HG02610 (cell line): ENCODE data around the gene NEGR1.

Experiments used
- ATAC-seq: cut with Tn5 transposase; IDR thresholded peaks from one replicate; pipeline ENCODE4 v1.9.1; 2021; ENCODE audit warnings: mild to moderate bottlenecking, moderate library complexity; ENCODE audit not compliant: unreplicated experiment

Gene NEGR1

DNA sequence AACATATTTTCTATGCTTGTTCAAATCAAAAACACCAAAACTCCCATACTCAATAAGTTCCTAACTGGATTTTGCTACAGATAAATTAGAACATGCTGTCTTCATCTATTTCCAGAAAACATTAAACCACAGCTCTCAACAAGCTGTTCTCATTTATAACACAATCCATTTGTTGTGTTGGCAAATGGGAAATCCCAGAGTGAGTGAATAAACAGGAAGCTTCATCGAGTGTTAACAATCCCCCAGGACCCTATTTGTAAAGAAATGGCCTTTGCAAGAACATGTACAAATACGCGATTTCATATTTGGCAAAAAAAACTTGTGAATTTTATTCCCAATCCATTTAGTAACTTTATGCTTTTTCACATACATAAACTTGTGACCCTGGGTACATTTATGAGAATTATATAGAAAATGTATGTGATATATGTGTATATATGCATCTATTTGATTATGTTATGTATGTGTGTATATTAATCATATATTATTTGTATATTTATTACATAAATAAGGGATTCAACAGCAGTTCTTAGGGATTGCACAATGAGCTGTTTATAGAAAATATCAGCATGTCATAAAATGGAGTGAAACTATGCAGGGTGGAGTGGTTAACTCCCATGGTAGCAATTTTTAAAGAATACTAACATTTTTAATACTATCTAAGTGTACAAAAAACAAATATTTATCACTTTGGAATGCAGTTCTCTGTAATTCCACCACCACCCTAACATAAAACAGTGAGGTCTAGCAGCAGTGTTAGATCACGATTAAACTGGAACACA lies 160.0 kb downstream of the NEGR1 start:
- ATAC-seq: no peak

DNA sequence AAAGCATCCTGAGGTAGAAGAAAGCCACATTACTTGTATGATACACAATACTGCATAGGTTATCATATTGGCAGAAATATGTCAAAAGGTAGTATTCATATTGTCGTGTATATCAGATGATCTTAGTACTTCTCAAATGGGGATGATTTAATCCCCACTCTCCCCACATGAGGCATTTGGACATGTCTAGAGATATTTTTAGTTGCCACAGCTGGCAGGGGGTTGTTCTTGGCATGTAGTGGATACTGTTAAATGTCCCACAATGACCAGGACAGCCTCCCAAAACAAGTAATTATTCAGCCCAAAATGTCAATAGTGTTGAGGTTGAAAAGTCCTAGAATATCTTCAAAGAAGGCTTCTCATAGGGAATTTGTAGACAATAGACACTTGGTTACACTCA lies 162.8 kb downstream of the NEGR1 start:
- ATAC-seq: no peak

DNA sequence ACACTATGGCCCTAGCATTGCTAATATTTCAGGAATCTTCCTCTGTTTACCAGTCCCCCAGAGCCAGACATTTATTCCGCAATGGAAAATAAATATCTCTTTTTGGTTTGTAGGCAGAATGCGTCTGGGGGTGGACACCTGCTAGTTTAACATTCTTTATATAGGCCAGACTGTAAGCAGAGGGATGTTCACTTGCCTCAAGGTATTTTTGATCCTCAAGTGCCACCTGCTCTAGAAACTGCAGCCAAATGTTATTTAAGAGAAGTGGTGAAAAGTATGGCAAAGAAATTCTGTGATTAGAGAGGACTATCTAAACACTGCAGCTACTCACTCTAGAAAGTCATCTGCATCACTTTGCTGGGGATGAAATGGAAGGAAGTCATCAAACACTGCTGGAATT lies 164.7 kb downstream of the NEGR1 start:
- no peak for ATAC-seq

DNA sequence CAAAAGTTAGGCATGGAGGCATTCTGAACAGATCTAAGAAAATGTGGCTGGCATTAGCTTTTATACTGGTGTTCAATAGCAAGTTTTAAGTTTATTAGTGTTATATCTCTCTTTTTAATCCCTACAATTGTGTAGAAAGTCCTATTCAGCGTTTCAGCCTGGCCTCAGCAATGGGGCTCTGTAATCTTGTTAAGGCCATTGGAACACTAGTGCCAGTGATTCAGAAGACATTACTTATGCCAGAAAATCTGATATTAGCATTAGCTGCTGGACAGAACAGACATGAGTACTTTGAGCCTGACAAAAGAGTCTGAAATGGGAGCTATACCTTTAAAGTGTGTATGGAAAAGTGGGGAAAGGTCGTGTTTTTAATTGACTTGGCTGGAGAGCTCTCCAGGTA lies 167.0 kb downstream of the NEGR1 start:
- no peak for ATAC-seq

DNA sequence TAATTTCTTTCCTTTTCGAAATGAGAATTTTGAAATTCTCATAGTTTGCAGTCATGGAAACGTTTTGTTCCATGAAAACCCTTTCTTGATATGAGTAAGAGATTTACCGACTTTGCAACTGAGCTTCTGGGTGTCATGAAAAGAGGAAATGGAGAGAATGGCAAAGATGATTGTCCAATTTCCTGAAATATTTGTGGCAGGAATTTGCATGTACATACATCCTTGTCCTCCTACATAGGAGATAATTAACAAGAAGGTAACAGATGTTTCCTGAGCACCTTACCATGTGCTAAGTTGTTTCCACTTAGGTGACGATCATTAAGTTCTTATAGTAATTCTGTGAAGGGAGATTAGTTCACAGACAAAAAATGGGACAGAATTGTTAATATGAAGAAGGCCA lies 170.7 kb downstream of the NEGR1 start:
- ATAC-seq: no peak

DNA sequence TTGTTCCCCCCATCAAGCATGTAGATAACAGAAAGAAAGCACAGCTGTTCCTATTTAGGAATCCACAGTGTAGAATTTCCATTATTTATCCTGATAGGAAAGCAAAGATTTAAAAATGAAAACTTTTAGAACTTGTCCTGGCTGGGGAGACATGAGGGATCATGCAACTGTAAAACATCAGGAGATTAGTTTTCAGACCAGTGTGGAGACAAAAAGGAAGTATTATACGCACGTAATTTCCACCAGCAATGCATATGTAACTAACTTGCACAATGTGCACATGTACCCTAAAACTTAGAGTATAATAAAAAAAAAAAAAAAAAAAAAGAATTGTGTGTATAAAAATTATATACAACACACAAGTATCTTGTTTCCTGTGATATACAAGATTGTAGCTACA lies 172.4 kb downstream of the NEGR1 start:
- ATAC-seq: no peak

DNA sequence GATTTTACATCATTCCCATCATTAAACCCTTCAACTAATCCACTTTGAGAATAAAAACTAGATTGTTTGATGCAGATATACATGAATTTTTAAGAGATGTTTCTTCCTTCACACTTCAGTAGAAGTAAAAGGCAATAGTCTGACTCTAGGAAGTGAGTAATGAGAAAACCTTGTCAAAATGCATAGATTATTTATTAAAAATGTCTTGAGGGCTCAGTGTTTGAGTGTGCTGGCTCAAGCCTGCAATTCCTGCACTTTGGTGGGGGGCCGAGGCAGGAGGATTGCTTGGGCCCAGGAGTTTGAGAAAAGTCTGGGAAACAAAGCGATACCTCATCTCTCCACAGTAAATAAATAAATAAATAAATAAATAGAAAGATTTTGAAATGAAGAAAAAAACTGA lies 177.1 kb downstream of the NEGR1 start:
- ATAC-seq: no peak

DNA sequence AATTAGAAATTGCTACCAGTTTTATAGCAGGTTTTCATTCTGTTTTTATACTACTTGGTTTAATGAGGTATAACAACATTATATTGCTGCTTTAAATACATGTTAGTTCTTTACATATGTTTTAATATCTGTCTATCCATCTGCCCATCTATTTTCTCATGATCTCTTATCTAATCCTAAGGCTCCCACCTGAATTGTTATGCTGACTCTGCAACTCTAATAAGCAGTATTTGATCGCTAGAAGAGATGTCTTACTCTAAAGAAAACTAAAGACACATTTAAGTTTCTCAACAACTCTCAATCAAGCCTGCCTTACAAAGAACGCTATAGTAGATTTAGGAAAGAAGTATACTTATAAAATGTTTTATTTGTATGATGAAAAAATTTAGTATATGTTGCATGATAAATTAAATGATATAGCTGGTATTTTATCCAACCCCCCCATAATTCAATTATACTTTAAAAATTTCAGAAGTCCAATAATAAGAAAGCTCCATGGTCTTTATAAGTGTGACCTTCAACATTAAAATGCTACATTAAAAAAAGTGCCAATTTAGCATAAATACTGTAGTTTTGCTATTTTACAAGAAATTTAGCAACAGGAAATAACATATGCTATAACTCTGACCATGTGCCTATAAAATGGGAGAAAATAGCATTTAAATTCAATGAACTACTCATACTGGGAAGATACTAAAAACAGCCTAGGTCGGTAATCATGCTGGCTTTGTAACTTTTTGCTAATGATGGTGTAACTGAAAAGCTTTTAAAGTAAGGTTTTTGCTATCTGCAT lies 180.3 kb downstream of the NEGR1 start:
- no peak for ATAC-seq

DNA sequence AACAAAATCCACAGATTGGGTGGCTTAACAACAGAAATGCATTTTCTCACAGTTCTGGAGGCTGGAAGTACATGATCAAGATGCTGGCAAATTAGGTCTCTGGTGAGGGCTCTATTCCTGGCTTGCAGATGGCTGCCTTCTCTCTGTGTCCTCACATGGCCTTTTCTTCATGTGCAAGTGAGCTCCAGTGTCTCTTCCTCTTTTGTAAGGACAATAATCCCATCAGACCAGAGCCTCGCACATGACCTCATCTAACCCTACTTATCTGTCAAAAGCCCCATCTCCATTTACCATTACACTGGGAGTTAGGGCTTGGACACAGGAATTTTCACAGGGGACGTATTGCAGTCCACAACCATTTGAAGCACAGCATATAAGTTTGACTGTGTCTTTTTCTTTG lies 181.6 kb downstream of the NEGR1 start:
- ATAC-seq: no peak

DNA sequence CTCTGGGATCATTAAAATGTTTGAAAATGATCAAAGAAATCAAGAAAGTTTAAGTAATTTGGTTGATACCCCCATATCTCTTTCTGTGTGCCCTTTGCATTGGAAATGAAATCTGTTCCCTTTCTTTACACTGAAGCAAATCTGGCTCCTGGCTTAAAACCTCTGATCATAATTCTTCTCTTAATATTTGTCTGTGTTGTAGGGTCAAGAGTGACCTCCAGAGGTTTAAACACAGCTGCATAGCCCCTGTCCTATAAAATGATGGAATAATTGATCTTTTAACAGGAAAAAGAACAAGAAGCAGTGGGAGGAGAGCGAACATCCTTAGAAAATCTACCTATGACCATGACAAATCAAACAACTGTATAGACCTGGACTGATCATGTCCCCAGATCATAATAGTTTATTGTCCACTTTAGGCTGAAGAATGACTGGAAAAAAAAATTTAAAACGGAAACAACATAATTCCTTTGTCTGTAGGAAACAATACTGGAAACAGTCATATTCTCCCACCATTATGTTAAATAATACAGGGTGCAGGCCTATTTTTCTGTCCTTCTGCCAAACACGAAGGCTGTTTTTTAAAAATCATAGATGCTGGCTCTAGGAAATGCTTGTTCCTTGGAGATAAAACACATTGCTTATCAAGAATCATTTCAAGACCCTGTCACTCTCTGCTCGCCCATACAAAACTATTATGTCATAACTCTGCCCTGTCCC lies 184.3 kb downstream of the NEGR1 start:
- no peak for ATAC-seq

DNA sequence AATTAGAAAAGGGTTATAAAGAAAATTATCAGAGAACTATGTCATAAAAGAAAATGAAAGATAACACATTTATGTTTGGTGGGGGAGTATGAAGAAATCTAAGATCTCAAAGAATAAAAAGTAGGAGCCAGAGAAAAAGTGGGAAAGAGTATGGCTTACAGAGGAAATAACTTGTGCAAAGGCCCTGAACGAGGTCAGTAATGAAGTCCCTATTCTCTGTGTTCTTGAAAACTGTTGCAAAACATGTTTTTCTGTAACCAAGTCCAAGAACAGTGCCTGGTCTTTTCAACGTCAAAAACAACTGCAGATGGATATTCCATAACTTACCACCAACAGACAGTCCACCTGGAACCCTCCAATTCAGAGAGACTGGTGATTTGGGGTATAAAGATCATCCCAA lies 188.1 kb downstream of the NEGR1 start:
- ATAC-seq: no peak

DNA sequence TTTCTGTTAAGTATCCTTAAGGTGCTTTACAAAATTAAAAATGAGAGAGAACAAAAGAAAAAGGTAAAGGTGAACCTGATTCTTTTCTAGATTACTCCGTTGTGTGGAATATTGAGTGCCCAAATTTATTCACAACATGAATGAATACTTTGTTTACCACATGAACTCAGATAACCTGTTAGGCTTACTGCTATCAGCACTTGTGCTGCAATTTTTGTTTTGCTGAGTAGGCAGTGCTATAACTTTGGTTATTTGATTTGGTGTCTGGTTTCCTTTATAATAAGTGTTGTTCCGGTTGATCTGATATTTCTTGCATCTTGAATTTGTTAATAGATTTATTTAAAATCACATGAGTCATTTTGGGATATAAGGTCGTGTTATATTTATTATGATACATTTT lies 195.9 kb downstream of the NEGR1 start:
- no peak for ATAC-seq

DNA sequence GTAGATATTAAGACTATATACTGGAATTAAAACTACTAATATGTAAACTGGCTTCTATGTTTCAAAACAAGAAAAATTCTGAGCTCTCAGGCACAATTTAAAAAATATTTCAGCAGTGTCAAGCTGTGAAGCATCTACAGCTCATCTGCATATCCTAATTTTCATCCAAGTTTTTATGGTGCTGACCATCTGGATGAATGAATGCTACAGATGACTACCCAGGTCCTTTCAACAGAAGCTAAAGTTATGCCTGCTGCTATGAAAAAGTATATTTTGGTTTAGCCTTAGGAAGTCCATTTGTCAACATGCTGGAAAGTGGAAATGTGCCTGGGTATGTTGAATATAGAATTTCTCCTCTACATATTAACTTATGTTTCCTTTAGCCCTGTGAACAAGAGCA lies 206.9 kb downstream of the NEGR1 start:
- no peak for ATAC-seq

DNA sequence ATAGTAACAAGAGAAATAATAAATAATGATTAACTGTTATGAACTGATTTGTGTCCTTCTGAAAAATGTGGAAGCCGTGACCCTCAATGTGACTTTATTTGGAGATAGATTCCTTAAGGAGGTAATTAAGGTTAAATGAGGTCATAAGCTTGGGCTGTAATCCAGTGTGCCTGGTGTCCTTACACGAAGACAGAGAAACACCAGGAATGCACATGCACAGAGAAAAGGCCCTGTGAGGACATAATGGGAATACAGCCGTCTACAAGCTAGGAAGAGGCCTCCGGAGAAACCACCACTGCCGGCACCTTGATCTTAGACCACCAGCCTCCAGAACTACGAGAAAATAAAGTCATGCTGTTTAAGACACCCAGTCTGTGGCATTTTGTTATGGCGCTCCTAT lies 215.9 kb downstream of the NEGR1 start:
- ATAC-seq: no peak

DNA sequence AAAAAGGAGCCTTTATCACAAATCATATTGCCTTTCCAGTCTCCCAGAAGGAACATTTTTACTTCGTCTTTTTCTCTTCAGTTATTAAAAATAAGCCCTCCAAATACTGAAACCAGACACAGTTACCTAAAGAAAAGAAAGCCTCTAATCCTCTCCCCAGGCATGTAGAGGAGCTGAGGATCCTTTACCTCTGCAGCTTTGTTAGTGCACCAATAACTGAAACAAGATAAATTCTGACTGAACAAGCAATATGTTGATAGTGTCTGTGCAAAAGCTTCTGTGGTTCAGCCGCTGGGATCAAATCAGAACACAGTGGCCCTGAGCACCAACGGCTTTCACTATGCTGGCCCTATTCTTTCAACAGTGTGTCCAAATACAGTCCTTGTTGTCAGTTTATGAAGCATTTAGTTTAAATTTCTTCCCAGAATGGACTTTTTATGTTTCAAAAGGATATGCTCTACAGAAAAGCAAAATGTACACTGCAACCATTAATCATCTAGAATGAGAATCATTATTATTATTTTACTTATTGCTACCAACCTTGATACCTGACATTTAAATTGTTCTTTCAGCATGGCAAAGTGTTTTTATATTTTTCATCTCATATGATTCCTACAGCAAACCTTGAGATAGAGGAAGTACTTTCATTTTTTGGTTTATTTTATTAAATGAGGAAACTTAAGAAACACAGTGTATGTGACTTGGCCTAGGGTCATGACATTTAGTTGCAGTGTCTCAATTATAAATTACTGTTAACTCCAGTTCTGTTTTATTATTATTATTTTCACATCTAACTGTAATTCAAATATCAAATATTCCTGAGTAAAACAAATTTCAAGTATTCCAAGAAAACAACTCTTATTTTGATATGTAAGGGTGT lies 217.9 kb downstream of the NEGR1 start:
- no peak for ATAC-seq

DNA sequence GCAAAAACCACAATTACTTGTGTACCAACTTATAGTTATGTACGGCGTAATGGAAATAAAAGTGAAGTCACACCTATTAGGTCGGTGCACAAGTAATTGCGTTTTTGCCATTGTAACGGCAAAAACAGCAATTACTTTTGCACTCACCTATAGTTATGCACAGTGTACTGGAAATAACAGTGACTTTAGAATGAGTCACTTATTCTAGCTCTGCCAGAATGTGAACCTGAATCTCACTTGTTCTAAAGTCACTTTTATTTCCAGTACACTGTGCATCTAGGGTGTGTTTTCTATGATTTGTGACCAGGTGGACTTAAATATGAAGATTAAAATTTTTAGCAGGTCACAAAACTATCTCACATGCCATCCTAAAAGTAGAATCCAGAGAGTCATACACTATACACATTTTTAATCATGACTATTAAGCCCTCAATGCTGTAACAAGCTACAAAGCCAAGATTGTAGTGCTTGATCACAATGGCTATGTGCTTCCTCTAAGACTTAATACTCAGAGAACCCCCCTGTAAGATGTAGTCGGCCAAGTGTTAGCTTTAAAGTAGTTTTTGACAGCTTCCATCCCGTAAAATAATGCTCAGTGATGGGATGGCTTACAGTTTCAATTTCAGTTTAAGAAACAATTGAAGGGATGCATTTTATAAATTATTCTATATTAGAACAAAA lies 218.8 kb downstream of the NEGR1 start:
- ATAC-seq: no peak

DNA sequence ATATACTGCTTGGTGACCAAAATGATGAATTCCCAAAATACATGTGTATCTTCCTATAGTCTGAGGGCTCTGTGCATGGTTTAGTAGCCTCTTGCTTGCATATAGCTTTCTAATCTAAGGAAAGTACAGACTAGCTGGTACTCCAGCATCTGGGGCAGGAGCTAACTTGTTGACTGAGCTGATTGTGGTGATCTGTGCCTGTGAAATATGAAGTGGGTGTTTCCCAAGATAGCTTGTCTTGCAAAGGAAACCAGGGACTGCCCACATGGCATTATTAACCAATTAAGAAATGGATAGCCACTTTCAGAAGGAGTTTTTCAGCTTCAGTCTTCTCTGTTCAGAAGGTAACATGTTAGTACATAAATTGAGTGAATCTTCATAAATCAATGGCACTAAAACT lies 219.8 kb downstream of the NEGR1 start:
- no peak for ATAC-seq

DNA sequence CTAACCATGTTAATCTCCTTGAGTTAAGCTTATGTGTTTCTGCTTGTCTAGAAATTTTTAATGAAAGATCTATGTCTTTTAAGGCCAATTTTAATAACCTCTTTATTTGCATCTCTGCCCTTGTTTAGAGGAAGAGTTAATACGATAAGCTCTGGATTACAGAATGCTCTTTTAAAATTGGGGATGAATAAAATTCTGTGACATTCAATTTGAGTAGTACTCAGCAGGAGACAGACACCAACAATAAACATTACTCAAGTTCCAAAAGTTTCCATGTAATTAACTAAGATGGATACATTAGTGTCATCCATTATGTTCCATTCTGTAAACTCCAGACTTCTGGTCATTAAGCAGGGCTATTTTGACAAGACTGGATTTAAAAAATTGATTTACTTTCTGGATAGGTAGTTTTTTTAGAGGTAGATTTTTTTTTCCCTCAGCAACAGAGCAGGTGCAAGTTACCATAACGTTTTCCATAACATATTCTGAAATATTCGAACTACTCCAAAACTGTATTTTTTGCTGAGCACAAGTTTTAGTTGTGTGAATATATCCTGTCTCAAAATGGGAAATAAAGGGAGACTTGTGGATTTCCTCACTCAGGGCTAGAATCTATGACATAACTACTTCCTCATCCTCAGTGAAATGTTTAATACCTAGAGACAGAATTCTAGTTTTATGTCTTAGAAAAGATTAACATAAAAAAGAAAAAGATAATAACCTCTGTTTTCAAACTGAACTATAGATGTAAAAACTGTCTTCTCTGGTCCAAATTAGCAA lies 221.7 kb downstream of the NEGR1 start:
- no peak for ATAC-seq

DNA sequence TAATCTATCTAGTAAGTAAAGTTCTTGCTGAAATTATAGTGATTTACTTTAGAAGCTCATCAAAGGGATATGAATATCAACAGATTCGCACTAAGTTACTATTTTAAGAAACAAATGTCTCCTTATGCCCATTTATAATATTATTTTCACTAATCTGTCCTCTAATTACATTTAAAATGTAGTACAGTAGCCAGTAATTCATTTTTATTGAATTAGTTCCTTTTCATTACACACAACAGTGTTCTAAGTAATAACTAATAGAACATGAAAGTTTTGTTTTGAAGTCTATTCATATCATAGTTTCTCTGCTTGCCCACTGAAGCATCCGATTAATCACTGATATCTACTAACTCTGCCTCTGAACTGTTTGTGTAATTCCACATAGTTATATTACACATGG lies 225.8 kb downstream of the NEGR1 start:
- no peak for ATAC-seq

DNA sequence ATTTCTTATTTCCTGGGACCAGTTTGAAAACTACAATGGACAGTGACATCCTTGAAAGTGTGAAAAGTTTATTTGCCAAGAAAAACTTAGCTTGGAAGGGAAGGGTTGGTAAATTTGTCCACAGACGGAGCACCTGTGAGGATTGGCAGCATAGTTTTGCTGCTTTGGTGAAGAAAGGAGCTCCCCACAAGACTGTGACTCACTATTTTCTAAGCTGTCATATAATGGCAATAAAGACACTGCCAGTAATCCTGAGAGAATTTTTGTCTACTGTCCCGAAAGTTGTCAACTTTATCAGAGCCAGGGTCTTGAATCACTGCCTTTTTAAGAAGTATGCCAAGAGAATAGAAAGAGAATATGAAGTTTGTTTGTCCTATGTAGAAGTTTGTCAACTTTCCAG lies 230.8 kb downstream of the NEGR1 start:
- ATAC-seq: no peak
